Measurements from ENCODE around the gene CTNNA1.

The CTNNA1 gene

DNA sequence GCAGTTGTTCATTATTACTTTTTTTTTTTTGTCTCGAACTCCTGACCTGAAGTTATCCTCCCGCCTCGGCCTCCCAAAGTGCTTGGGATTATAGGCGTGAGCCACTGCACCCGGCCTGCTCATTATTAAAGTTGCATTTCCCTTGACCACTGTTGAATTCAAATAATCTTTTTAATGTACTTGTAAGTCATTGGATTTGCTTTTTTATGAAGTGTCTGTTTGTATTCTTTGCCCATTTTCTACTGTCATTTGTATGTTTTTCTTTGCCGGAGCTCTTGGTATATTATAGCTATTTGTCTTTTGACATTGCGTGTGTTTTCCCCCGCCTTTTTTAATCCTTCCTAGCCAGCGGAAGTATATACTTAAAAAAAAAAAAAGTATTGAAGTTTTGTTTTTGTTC, 99.9 kb downstream of the CTNNA1 start:
- no peaks in the 10 kb centered on the region for H3K36me3 ChIP-seq (ENCODE audit: insufficient read depth, low read length)
- H3K9me2 ChIP-seq (replicated peaks; ENCODE audit: low read depth, low read length), result no peaks in the 10 kb centered on the region
- H3K4me1 ChIP-seq (ENCODE audit: insufficient read depth, low read length, poor library complexity, severe bottlenecking), result peaks cover 23% of the 10 kb centered on the region
- H3K4me2 ChIP-seq (ENCODE audit: low read depth, low read length, poor library complexity, severe bottlenecking), result no peak overlapping the region
- H3K9me3 ChIP-seq (ENCODE audit: insufficient read depth, low read depth, low read length), result no peaks in the 10 kb centered on the region
- no peak overlapping the region for H2AFZ ChIP-seq (ENCODE audit: low read length)
- no peak overlapping the region for H3K9ac ChIP-seq (ENCODE audit: low read depth, low read length, poor library complexity, severe bottlenecking)
- no peak overlapping the region for H3K4me3 ChIP-seq (ENCODE audit: low read length, poor library complexity, severe bottlenecking)
- H3F3A ChIP-seq (ENCODE audit: low read depth), result 0 out of 2 replicates have a peak, but pooled peaks cover 3% of the 10 kb centered on the region
- TF ChIP-seq, protein P1, sequence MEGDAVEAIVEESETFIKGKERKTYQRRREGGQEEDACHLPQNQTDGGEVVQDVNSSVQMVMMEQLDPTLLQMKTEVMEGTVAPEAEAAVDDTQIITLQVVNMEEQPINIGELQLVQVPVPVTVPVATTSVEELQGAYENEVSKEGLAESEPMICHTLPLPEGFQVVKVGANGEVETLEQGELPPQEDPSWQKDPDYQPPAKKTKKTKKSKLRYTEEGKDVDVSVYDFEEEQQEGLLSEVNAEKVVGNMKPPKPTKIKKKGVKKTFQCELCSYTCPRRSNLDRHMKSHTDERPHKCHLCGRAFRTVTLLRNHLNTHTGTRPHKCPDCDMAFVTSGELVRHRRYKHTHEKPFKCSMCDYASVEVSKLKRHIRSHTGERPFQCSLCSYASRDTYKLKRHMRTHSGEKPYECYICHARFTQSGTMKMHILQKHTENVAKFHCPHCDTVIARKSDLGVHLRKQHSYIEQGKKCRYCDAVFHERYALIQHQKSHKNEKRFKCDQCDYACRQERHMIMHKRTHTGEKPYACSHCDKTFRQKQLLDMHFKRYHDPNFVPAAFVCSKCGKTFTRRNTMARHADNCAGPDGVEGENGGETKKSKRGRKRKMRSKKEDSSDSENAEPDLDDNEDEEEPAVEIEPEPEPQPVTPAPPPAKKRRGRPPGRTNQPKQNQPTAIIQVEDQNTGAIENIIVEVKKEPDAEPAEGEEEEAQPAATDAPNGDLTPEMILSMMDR (conservative IDR thresholded peaks at IDR 0.05; ENCODE audit: low read length), result no peak
- TF ChIP-seq EZH2phosphoT487 (IDR thresholded peaks at IDR 0.05; ENCODE audit: borderline replicate concordance), result no peak
- no peaks in the 10 kb centered on the region for H4K20me1 ChIP-seq (ENCODE audit: insufficient read depth, low read length, poor library complexity, severe bottlenecking)
- H3K79me2 ChIP-seq (ENCODE audit: insufficient read depth, low read length), result no peaks in the 10 kb centered on the region
- H3K27me3 ChIP-seq (ENCODE audit: insufficient read depth, low read length, poor library complexity, severe bottlenecking), result no peaks in the 10 kb centered on the region

DNA sequence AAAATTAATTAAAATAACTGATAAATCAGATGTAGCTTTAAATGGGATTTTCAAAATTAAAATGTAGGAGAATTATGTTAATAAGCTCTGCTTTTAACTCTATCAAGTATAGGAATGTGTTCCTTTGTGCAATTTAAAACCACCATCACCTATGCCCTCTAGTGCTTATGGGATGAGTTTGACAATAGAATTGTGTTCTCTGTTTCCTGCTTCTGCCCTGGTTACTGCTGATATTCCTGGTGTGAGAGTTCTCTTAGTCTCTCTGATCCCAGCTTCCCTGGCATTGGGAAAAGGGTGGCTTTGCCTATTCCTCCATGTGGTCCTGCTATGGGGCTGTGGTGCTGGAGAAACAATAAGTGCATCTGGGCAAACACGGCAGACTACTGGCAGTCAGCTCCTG, 113.8 kb downstream of the CTNNA1 start:
- peaks cover 10% of the 10 kb centered on the region for H3K4me1 ChIP-seq (ENCODE audit: insufficient read depth, low read length, poor library complexity, severe bottlenecking)
- no peak overlapping the region for H3K4me3 ChIP-seq (ENCODE audit: low read length, poor library complexity, severe bottlenecking)
- no peaks in the 10 kb centered on the region for H4K20me1 ChIP-seq (ENCODE audit: insufficient read depth, low read length, poor library complexity, severe bottlenecking)

DNA sequence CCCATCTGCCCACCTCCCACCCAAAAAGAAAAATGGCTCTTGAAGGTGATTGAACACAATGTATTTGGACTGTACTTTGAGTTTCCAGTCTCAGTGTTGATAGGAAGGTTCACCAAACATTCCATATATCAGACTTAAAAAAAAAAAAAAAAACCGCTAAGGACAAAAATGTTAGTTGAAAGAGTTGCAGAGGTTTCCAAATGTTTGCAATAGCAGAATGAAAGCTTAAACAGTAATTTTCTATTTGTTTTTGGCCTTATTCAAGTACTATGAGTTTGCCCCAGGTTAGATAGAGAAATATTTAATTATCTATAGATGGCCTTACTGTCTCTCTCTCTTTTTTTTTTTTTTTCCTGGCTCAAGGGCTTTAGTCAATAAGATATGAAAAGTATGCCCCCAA, 115.8 kb downstream of the CTNNA1 start:
- H3K4me3 ChIP-seq (ENCODE audit: low read length, poor library complexity, severe bottlenecking), result no peak overlapping the region
- no peak overlapping the region for H2AFZ ChIP-seq (ENCODE audit: low read length)
- H3K36me3 ChIP-seq (ENCODE audit: insufficient read depth, low read length), result no peaks in the 10 kb centered on the region
- peaks cover 11% of the 10 kb centered on the region for H3K4me1 ChIP-seq (ENCODE audit: insufficient read depth, low read length, poor library complexity, severe bottlenecking)
- no peaks in the 10 kb centered on the region for H3K79me2 ChIP-seq (ENCODE audit: insufficient read depth, low read length)
- H3F3A ChIP-seq (ENCODE audit: low read depth), result no peaks in the 10 kb centered on the region
- no peaks in the 10 kb centered on the region for H4K20me1 ChIP-seq (ENCODE audit: insufficient read depth, low read length, poor library complexity, severe bottlenecking)
- no peaks in the 10 kb centered on the region for H3K27me3 ChIP-seq (ENCODE audit: insufficient read depth, low read length, poor library complexity, severe bottlenecking)
- H3K4me2 ChIP-seq (ENCODE audit: low read depth, low read length, poor library complexity, severe bottlenecking), result no peak overlapping the region
- no peaks in the 10 kb centered on the region for H3K9me2 ChIP-seq (replicated peaks; ENCODE audit: low read depth, low read length)
- no peak overlapping the region for H3K9ac ChIP-seq (ENCODE audit: low read depth, low read length, poor library complexity, severe bottlenecking)
- TF ChIP-seq EZH2phosphoT487 (IDR thresholded peaks at IDR 0.05; ENCODE audit: borderline replicate concordance), result no peak
- TF ChIP-seq, protein P1 (conservative IDR thresholded peaks at IDR 0.05; ENCODE audit: low read length), result no peak
- H3K9me3 ChIP-seq (ENCODE audit: insufficient read depth, low read depth, low read length), result no peaks in the 10 kb centered on the region

More for the DNA sequence above, 113.8 kb downstream of the CTNNA1 start:
- H3K9me3 ChIP-seq (ENCODE audit: insufficient read depth, low read depth, low read length), result peaks cover 7% of the 10 kb centered on the region
- no peaks in the 10 kb centered on the region for H3K9me2 ChIP-seq (replicated peaks; ENCODE audit: low read depth, low read length)
- no peak overlapping the region for H3K4me2 ChIP-seq (ENCODE audit: low read depth, low read length, poor library complexity, severe bottlenecking)
- H3K79me2 ChIP-seq (ENCODE audit: insufficient read depth, low read length), result no peaks in the 10 kb centered on the region
- TF ChIP-seq, protein P1 (conservative IDR thresholded peaks at IDR 0.05; ENCODE audit: low read length), result peak; percentile 29
- no peak for TF ChIP-seq EZH2phosphoT487 (IDR thresholded peaks at IDR 0.05; ENCODE audit: borderline replicate concordance)
- peaks cover 6% of the 10 kb centered on the region; the same call in 1 of the 2 replicates for H3K36me3 ChIP-seq (ENCODE audit: insufficient read depth, low read length)
- no peaks in the 10 kb centered on the region for H3F3A ChIP-seq (ENCODE audit: low read depth)
- H3K27me3 ChIP-seq (ENCODE audit: insufficient read depth, low read length, poor library complexity, severe bottlenecking), result no peaks in the 10 kb centered on the region
- no peak overlapping the region for H2AFZ ChIP-seq (ENCODE audit: low read length)
- H3K9ac ChIP-seq (ENCODE audit: low read depth, low read length, poor library complexity, severe bottlenecking), result no peak overlapping the region
